ENCODE data around the gene KCNH2.

Gene KCNH2

GRCh38 chr7:150938566-150938965 lies 39.6 kb downstream of the KCNH2 start (continued):
- TF ChIP-seq TCF7L2 (IDR thresholded peaks at IDR 0.05; ENCODE audit: borderline replicate concordance, low read depth, low read length) (no peak), ZSCAN4 (tag by site-specific recombination; IDR thresholded peaks at IDR 0.05) (no peak), REPIN1 (tag by site-specific recombination; IDR thresholded peaks at IDR 0.05; ENCODE audit: low read depth) (no peak), ZNF146 (tag by site-specific recombination; IDR thresholded peaks at IDR 0.05) (no peak), ZSCAN5A (tag by site-specific recombination; IDR thresholded peaks at IDR 0.05) (no peak), ZBTB49 (tag by site-specific recombination; IDR thresholded peaks at IDR 0.05; ENCODE audit: low read depth) (no peak), OSR2 (tag by site-specific recombination; IDR thresholded peaks at IDR 0.05) (no peak), ZBTB21 (tag by site-specific recombination; IDR thresholded peaks at IDR 0.05) (no peak), ZNF488 (tag by site-specific recombination; IDR thresholded peaks at IDR 0.05) (no peak), RBAK (tag by site-specific recombination; IDR thresholded peaks at IDR 0.05) (no peak), OVOL3 (tag by site-specific recombination; IDR thresholded peaks at IDR 0.05) (no peak), ZSCAN16 (tag by site-specific recombination; IDR thresholded peaks at IDR 0.05) (no peak)

GRCh38 chr7:150937848-150938561 lies 40.1 kb downstream of the KCNH2 start:
- Histone ChIP-seq H3K27ac (ENCODE audit: extremely low read depth, low read depth, low read length) (no peak overlapping the region), H3K36me3 (ENCODE audit: control insufficient read depth in 2 of 2, insufficient read depth in 1 of 2, low read length in 2 of 2) (no peaks in the 10 kb centered on the region), H3K9me3 (ENCODE audit: control insufficient read depth, insufficient read depth, low read depth, low read length) (no peaks in the 10 kb centered on the region), H3K4me1 (ENCODE audit: control insufficient read depth, insufficient read depth, low read length) (no peaks in the 10 kb centered on the region), H3K4me3 (ENCODE audit: low read depth, low read length) (no peak overlapping the region)
- ChIA-PET POLR2A (interaction anchor here (0.9 kb wide), 1 partner anchor 11 kb away, joined by 4 read pairs; no protein-coding TSS in a partner anchor), CTCF (interaction anchor here (0.6 to 1.2 kb wide), 5 partner anchors 16 to 174 kb away, joined by 3 to 4 read pairs (median 3); no protein-coding TSS in a partner anchor)
- TF ChIP-seq ZBTB17 (tag by site-specific recombination; IDR thresholded peaks at IDR 0.05) (peak; percentile 40; the same call in 1 of the 2 replicates), BCL11B (tag by site-specific recombination; IDR thresholded peaks at IDR 0.05; ENCODE audit: low read depth) (no peak), SP2 (tag by site-specific recombination; IDR thresholded peaks at IDR 0.05) (no peak), OSR2 (tag by site-specific recombination; IDR thresholded peaks at IDR 0.05) (no peak), ZNF449 (tag by site-specific recombination; IDR thresholded peaks at IDR 0.05) (peak; percentile 75), ZNF280C (tag by site-specific recombination; IDR thresholded peaks at IDR 0.05) (no peak), BCL6B (tag by site-specific recombination; IDR thresholded peaks at IDR 0.05) (no peak), ZNF426 (tag by site-specific recombination; IDR thresholded peaks at IDR 0.05) (no peak), YY1 (tag by site-specific recombination; IDR thresholded peaks at IDR 0.05) (no peak), ZBTB49 (tag by site-specific recombination; IDR thresholded peaks at IDR 0.05; ENCODE audit: low read depth) (no peak)

Measured in HEK293 (cell line).